Measurements from ENCODE around the gene PRAC2. TPM values are rescaled to one million over a fixed set of nuclear protein-coding genes. Genes with fewer than 3 reads are reported as not detected.

The PRAC2 gene
- total RNA-seq, 2 donors from 2014 or later, result not detected

GRCh38 chr17:48735062-48735351, 12.0 kb downstream of the PRAC2 start:
- H3K27me3 ChIP-seq, result peaks cover 0 to 41% of the 10 kb centered on the region in 2 donors
- H3K4me3 ChIP-seq, result no peak overlapping the region
- 8 to 13% methylated on average over 7 of the region's 7 CpGs for WGBS, 2 donors
- TF ChIP-seq CTCF (IDR thresholded peaks at IDR 0.05) (no peak), POLR2A (IDR thresholded peaks at IDR 0.05) (no peak)
- ATAC-seq (no peak), DNase-seq (no peak)
- no peak overlapping the region for H3K27ac ChIP-seq
- no peaks in the 10 kb centered on the region for H3K36me3 ChIP-seq (replicated peaks in 1 of 2; ENCODE audit: insufficient read depth in 1 of 2, low read depth in 2 of 2)
- intact Hi-C loops (cut with DNase I), result no loop called here
- peaks cover 6% of the 10 kb centered on the region for H3K4me1 ChIP-seq
- H3K9me3 ChIP-seq, result no peaks in the 10 kb centered on the region

- Histone ChIP-seq H3K27me3 (peaks cover 0 to 29% of the 10 kb centered on the region in 2 donors), H3K4me1 (peaks cover 6% of the 10 kb centered on the region), H3K9me3 (no peaks in the 10 kb centered on the region), H3K36me3 (replicated peaks in 1 of 2; ENCODE audit: insufficient read depth in 1 of 2, low read depth in 2 of 2) (no peaks in the 10 kb centered on the region), H3K4me3 (no peak overlapping the region), H3K27ac (no peak overlapping the region)
- ATAC-seq (no peak), DNase-seq (no peak)
- whole genome bisulfite sequencing, 2 donors, result 44 to 58% methylated on average over 4 of the region's 4 CpGs
- intact Hi-C loops (cut with DNase I), result no loop called here
- TF ChIP-seq CTCF (IDR thresholded peaks at IDR 0.05), result no peak
- no peak for TF ChIP-seq POLR2A (IDR thresholded peaks at IDR 0.05)
Measured at GRCh38 chr17:48737330-48738043, 14.5 kb downstream of the PRAC2 start.

- H3K9me3 ChIP-seq, result no peaks in the 10 kb centered on the region
- H3K4me1 ChIP-seq, result peaks cover under 1% of the 10 kb centered on the region
- intact Hi-C loops (cut with DNase I), result no loop called here
- H3K27me3 ChIP-seq, result peaks cover 0 to 22% of the 10 kb centered on the region in 2 donors
- no peak overlapping the region for H3K27ac ChIP-seq
- H3K4me3 ChIP-seq, result no peak overlapping the region
- H3K36me3 ChIP-seq (replicated peaks in 1 of 2; ENCODE audit: insufficient read depth in 1 of 2, low read depth in 2 of 2), result no peaks in the 10 kb centered on the region
- no peak for ATAC-seq
- WGBS, 2 donors, result 3 to 8% methylated on average over 8 to 11 of the region's 11 CpGs
- TF ChIP-seq POLR2A (IDR thresholded peaks at IDR 0.05) (no peak), CTCF (IDR thresholded peaks at IDR 0.05) (no peak)
- no peak for DNase-seq
Measured at GRCh38 chr17:48738424-48738802, 15.4 kb downstream of the PRAC2 start.

GRCh38 chr17:48738803-48739526, 16.0 kb downstream of the PRAC2 start:
- no peak for TF ChIP-seq CTCF (IDR thresholded peaks at IDR 0.05)
- TF ChIP-seq POLR2A (IDR thresholded peaks at IDR 0.05), result no peak
- no peak overlapping the region for H3K4me3 ChIP-seq
- DNase-seq, result no peak
- intact Hi-C loops (cut with DNase I), result no loop called here
- H3K27ac ChIP-seq, result no peak overlapping the region
- H3K27me3 ChIP-seq, result peaks cover 0 to 22% of the 10 kb centered on the region in 2 donors
- ATAC-seq, result no peak
- no peaks in the 10 kb centered on the region for H3K36me3 ChIP-seq (replicated peaks in 1 of 2; ENCODE audit: insufficient read depth in 1 of 2, low read depth in 2 of 2)
- no peaks in the 10 kb centered on the region for H3K9me3 ChIP-seq
- no peaks in the 10 kb centered on the region for H3K4me1 ChIP-seq
- 4 to 5% methylated on average over 29 to 37 of the region's 37 CpGs for WGBS, 2 donors

- TF ChIP-seq POLR2A (IDR thresholded peaks at IDR 0.05) (no peak), CTCF (IDR thresholded peaks at IDR 0.05) (no peak)
- Histone ChIP-seq H3K4me3 (no peak overlapping the region), H3K27me3 (peaks cover 0 to 13% of the 10 kb centered on the region in 2 donors), H3K4me1 (no peaks in the 10 kb centered on the region), H3K36me3 (replicated peaks in 1 of 2; ENCODE audit: insufficient read depth in 1 of 2, low read depth in 2 of 2) (no peaks in the 10 kb centered on the region), H3K27ac (no peak overlapping the region), H3K9me3 (no peaks in the 10 kb centered on the region)
- intact Hi-C loops (cut with DNase I), result no loop called here
- no peak for ATAC-seq
- no peak for DNase-seq
Measured at GRCh38 chr17:48740537-48740936, 17.6 kb downstream of the PRAC2 start.

All from body of pancreas (tissue), 4 donors.